ENCODE measurements around the gene ROR1. TPM values are rescaled to one million over a fixed set of nuclear protein-coding genes. Genes with fewer than 3 reads are reported as not detected.
A peak's percentile ranks its signal among the peaks of the same experiment; 100 is the strongest.

ROR1 gene
- total RNA-seq, 1 experiment from 2014 or later: 56.3 TPM

DNA sequence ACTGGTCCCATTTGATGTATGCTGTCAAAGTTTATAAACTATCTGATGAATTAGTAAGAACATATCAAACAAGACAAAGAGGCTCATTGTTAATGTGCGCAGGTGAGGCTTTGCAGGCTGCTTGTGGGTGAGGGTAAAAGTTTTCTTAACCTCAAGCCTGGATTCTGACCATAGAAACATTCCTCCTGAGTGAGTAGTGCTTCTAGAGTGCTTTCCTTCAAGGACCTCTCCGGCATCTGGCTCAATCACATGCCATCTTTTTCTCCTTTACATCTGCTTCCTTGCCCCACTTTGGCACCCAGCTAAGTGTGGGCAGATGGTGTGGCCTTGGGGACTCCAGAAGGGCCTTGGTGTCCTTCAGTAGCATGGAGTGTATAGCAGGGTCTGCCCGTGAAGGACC, 104.0 kb downstream of the ROR1 start:
- Mint-ChIP-seq H3K4me1 (peaks cover 78% of the 10 kb centered on the region), H3K9me3 (no peaks in the 10 kb centered on the region), H3K36me3 (no peaks in the 10 kb centered on the region), H3K27me3 (ENCODE audit: low read depth) (no peaks in the 10 kb centered on the region), H3K4me3 (no peak overlapping the region), H3K27ac (0 out of 2 replicates have a peak overlapping the region, but pooled peaks have one; percentile 14)
- no peak for ATAC-seq
- DNase-seq (ENCODE audit: low spot score): no peak
- POLR2A ChIA-PET: interaction anchor here (0.6 kb wide), 2 partner anchors 34 to 181 kb away, joined by 5 to 12 read pairs; no protein-coding TSS in a partner anchor
- CTCF ChIA-PET: no interaction called here
- TF ChIP-seq, protein P1, sequence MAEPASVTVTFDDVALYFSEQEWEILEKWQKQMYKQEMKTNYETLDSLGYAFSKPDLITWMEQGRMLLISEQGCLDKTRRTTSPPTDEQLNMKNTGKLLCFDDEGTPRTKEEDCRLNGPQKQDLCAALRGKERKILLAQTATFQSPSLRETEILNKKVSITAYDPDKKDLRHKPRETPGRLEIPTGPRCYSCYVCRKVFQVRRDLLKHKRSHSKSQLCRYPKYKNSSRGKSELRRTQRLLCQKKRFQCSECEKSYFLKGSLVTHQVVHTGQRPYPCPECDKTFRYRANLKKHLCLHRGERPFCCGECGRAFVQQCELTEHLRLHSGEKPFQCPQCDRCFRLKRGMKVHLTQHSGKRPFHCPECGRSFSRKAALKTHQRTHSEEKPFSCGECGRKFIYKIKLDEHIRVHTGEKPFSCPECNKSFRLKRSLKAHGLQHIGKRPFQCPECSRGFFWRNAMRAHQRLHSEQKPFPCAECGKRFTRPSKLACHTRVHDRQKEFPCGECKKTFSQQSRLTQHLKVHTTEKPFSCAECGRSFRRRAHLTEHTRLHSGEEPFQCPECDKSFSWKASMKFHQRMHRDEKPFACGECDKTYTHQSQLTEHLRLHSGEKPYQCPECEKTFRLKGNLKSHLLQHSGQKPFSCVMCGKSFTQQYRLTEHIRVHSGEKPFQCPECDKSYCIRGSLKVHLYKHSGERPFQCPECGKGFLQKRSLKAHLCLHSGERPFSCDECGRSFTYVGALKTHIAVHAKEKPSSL (CRISPR knock-in tag; conservative IDR thresholded peaks at IDR 0.05): no peak
- TF ChIP-seq, protein P2, sequence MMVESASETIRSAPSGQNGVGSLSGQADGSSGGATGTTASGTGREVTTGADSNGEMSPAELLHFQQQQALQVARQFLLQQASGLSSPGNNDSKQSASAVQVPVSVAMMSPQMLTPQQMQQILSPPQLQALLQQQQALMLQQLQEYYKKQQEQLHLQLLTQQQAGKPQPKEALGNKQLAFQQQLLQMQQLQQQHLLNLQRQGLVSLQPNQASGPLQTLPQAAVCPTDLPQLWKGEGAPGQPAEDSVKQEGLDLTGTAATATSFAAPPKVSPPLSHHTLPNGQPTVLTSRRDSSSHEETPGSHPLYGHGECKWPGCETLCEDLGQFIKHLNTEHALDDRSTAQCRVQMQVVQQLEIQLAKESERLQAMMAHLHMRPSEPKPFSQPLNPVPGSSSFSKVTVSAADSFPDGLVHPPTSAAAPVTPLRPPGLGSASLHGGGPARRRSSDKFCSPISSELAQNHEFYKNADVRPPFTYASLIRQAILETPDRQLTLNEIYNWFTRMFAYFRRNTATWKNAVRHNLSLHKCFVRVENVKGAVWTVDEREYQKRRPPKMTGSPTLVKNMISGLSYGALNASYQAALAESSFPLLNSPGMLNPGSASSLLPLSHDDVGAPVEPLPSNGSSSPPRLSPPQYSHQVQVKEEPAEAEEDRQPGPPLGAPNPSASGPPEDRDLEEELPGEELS (CRISPR knock-in tag; IDR thresholded peaks at IDR 0.05): no peak
- no peak for TF ChIP-seq RORB (CRISPR knock-in tag; IDR thresholded peaks at IDR 0.05)

DNA sequence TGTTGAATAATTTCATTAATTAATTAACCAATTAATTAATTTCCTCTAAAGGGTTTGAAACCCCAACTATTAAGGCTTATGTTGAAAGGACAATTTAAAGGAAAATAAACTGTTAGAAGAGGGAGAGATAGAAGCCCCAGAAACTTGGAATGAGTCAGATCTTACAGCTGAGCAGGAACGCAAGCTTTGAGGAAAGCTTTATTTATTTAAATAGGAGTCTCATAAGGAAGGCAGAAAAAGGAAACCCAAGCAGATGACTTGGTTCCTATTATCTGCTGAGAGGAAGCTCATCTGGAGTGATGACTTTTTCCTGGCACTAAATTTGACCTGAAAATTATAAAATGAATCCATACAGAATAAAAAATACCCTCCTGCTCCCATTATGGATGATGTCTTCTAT, 105.1 kb downstream of the ROR1 start:
- CTCF ChIA-PET: interaction anchor here (0.8 to 2.3 kb wide), 3 partner anchors 10 to 187 kb away, joined by 3 to 5 read pairs (median 3); no protein-coding TSS in a partner anchor
- Mint-ChIP-seq H3K4me1 (peaks cover 80% of the 10 kb centered on the region), H3K27me3 (ENCODE audit: low read depth) (no peaks in the 10 kb centered on the region), H3K36me3 (no peaks in the 10 kb centered on the region), H3K9me3 (no peaks in the 10 kb centered on the region), H3K27ac (no peak overlapping the region), H3K4me3 (no peak overlapping the region)
- POLR2A ChIA-PET: no interaction called here
- DNase-seq (ENCODE audit: low spot score): no peak
- no peak for TF ChIP-seq PRRX2 (CRISPR knock-in tag; IDR thresholded peaks at IDR 0.05)
- TF ChIP-seq TEAD1 (CRISPR knock-in tag; IDR thresholded peaks at IDR 0.05): no peak
- no peak for TF ChIP-seq ESRRA (CRISPR knock-in tag; IDR thresholded peaks at IDR 0.05; ENCODE audit: borderline replicate concordance)
- TF ChIP-seq, protein P3, sequence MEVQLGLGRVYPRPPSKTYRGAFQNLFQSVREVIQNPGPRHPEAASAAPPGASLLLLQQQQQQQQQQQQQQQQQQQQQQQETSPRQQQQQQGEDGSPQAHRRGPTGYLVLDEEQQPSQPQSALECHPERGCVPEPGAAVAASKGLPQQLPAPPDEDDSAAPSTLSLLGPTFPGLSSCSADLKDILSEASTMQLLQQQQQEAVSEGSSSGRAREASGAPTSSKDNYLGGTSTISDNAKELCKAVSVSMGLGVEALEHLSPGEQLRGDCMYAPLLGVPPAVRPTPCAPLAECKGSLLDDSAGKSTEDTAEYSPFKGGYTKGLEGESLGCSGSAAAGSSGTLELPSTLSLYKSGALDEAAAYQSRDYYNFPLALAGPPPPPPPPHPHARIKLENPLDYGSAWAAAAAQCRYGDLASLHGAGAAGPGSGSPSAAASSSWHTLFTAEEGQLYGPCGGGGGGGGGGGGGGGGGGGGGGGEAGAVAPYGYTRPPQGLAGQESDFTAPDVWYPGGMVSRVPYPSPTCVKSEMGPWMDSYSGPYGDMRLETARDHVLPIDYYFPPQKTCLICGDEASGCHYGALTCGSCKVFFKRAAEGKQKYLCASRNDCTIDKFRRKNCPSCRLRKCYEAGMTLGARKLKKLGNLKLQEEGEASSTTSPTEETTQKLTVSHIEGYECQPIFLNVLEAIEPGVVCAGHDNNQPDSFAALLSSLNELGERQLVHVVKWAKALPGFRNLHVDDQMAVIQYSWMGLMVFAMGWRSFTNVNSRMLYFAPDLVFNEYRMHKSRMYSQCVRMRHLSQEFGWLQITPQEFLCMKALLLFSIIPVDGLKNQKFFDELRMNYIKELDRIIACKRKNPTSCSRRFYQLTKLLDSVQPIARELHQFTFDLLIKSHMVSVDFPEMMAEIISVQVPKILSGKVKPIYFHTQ (CRISPR knock-in tag; IDR thresholded peaks at IDR 0.05): no peak
- no peak for TF ChIP-seq NR2C2 (CRISPR knock-in tag; IDR thresholded peaks at IDR 0.05)
- TF ChIP-seq CREM (CRISPR knock-in tag; IDR thresholded peaks at IDR 0.05): no peak
- TF ChIP-seq MXD4 (CRISPR knock-in tag; IDR thresholded peaks at IDR 0.05; ENCODE audit: borderline replicate concordance): no peak
- TF ChIP-seq, protein P4, sequence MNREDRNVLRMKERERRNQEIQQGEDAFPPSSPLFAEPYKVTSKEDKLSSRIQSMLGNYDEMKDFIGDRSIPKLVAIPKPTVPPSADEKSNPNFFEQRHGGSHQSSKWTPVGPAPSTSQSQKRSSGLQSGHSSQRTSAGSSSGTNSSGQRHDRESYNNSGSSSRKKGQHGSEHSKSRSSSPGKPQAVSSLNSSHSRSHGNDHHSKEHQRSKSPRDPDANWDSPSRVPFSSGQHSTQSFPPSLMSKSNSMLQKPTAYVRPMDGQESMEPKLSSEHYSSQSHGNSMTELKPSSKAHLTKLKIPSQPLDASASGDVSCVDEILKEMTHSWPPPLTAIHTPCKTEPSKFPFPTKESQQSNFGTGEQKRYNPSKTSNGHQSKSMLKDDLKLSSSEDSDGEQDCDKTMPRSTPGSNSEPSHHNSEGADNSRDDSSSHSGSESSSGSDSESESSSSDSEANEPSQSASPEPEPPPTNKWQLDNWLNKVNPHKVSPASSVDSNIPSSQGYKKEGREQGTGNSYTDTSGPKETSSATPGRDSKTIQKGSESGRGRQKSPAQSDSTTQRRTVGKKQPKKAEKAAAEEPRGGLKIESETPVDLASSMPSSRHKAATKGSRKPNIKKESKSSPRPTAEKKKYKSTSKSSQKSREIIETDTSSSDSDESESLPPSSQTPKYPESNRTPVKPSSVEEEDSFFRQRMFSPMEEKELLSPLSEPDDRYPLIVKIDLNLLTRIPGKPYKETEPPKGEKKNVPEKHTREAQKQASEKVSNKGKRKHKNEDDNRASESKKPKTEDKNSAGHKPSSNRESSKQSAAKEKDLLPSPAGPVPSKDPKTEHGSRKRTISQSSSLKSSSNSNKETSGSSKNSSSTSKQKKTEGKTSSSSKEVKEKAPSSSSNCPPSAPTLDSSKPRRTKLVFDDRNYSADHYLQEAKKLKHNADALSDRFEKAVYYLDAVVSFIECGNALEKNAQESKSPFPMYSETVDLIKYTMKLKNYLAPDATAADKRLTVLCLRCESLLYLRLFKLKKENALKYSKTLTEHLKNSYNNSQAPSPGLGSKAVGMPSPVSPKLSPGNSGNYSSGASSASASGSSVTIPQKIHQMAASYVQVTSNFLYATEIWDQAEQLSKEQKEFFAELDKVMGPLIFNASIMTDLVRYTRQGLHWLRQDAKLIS (CRISPR knock-in tag; IDR thresholded peaks at IDR 0.05; ENCODE audit: borderline replicate concordance): no peak
- no peak for TF ChIP-seq KAT7 (CRISPR knock-in tag; IDR thresholded peaks at IDR 0.05; ENCODE audit: borderline replicate concordance)
- TF ChIP-seq CBFB (CRISPR knock-in tag; IDR thresholded peaks at IDR 0.05; ENCODE audit: low read depth): no peak
- no peak for TF ChIP-seq ZBTB21 (CRISPR knock-in tag; IDR thresholded peaks at IDR 0.05; ENCODE audit: borderline replicate concordance)
- TF ChIP-seq NFATC4 (CRISPR knock-in tag; IDR thresholded peaks at IDR 0.05): no peak
- TF ChIP-seq JUN (CRISPR knock-in tag; IDR thresholded peaks at IDR 0.05): no peak
- no peak for TF ChIP-seq SMAD4 (CRISPR knock-in tag; IDR thresholded peaks at IDR 0.05)
- TF ChIP-seq, protein P5, sequence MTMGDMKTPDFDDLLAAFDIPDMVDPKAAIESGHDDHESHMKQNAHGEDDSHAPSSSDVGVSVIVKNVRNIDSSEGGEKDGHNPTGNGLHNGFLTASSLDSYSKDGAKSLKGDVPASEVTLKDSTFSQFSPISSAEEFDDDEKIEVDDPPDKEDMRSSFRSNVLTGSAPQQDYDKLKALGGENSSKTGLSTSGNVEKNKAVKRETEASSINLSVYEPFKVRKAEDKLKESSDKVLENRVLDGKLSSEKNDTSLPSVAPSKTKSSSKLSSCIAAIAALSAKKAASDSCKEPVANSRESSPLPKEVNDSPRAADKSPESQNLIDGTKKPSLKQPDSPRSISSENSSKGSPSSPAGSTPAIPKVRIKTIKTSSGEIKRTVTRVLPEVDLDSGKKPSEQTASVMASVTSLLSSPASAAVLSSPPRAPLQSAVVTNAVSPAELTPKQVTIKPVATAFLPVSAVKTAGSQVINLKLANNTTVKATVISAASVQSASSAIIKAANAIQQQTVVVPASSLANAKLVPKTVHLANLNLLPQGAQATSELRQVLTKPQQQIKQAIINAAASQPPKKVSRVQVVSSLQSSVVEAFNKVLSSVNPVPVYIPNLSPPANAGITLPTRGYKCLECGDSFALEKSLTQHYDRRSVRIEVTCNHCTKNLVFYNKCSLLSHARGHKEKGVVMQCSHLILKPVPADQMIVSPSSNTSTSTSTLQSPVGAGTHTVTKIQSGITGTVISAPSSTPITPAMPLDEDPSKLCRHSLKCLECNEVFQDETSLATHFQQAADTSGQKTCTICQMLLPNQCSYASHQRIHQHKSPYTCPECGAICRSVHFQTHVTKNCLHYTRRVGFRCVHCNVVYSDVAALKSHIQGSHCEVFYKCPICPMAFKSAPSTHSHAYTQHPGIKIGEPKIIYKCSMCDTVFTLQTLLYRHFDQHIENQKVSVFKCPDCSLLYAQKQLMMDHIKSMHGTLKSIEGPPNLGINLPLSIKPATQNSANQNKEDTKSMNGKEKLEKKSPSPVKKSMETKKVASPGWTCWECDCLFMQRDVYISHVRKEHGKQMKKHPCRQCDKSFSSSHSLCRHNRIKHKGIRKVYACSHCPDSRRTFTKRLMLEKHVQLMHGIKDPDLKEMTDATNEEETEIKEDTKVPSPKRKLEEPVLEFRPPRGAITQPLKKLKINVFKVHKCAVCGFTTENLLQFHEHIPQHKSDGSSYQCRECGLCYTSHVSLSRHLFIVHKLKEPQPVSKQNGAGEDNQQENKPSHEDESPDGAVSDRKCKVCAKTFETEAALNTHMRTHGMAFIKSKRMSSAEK (CRISPR knock-in tag; IDR thresholded peaks at IDR 0.05; ENCODE audit: borderline replicate concordance): no peak
- no peak for TF ChIP-seq RELA (CRISPR knock-in tag; IDR thresholded peaks at IDR 0.05; ENCODE audit: borderline replicate concordance)
- ATAC-seq: no peak
